Bone marrow (tissue), 2 donors: ENCODE data around the gene COG2.
"Not testable (repeated sequence)": the region's sequence is repeated elsewhere in the genome, so short reads cannot be mapped to it uniquely, and the experiment has no call there.

Source experiments
- DNase-seq, 2 donors: peaks; one replicate each; lab custom pipeline; 2025; lab: John Stamatoyannopoulos, UW

Gene COG2

GRCh38 chr1:230626232-230626631, 16.0 kb upstream of the COG2 start:
- DNase-seq, result no peak

GRCh38 chr1:230627767-230628166, 14.5 kb upstream of the COG2 start:
- DNase-seq, result no peak

- no peak for DNase-seq
Observed at GRCh38 chr1:230629511-230629910, 12.8 kb upstream of the COG2 start.

GRCh38 chr1:230631477-230631876, 10.8 kb upstream of the COG2 start:
- DNase-seq, result no peak

GRCh38 chr1:230632273-230632873, 9.9 kb upstream of the COG2 start:
- no peak for DNase-seq

- no peak for DNase-seq
Observed at GRCh38 chr1:230633469-230633868, 8.8 kb upstream of the COG2 start.

GRCh38 chr1:230634384-230634783, 7.9 kb upstream of the COG2 start:
- no peak for DNase-seq

- DNase-seq, result no peak
Observed at GRCh38 chr1:230636575-230637148, 5.6 kb upstream of the COG2 start.

GRCh38 chr1:230639714-230640209, 2.5 kb upstream of the COG2 start:
- no peak for DNase-seq

GRCh38 chr1:230641346-230641745, 935 bp upstream of the COG2 start:
- no peak for DNase-seq

- DNase-seq, result no peak
Observed at GRCh38 chr1:230641900-230642262, 400 bp upstream of the COG2 start.

GRCh38 chr1:230643908-230644307, 1.6 kb downstream of the COG2 start:
- DNase-seq, result peak in 1 of 2 donors; percentile 16

GRCh38 chr1:230646710-230647302, 4.5 kb downstream of the COG2 start:
- no peak for DNase-seq

- no peak for DNase-seq
Observed at GRCh38 chr1:230647321-230647720, 5.0 kb downstream of the COG2 start.

- no peak for DNase-seq
Observed at GRCh38 chr1:230648114-230648513, 5.8 kb downstream of the COG2 start.

- DNase-seq, result no peak
Observed at GRCh38 chr1:230650300-230650699, 8.0 kb downstream of the COG2 start.

- no peak for DNase-seq
Observed at GRCh38 chr1:230651235-230651634, 9.0 kb downstream of the COG2 start.

- DNase-seq, result not testable (repeated sequence)
Observed at GRCh38 chr1:230656719-230657118, 14.4 kb downstream of the COG2 start.

GRCh38 chr1:230658103-230658502, 15.8 kb downstream of the COG2 start:
- DNase-seq, result not testable (repeated sequence)

- DNase-seq, result no peak
Observed at GRCh38 chr1:230658691-230659090, 16.4 kb downstream of the COG2 start.

GRCh38 chr1:230661976-230662375, 19.7 kb downstream of the COG2 start:
- no peak for DNase-seq

- no peak for DNase-seq
Observed at GRCh38 chr1:230668227-230668626, 25.9 kb downstream of the COG2 start.

GRCh38 chr1:230669543-230669942, 27.3 kb downstream of the COG2 start:
- DNase-seq, result no peak

- no peak for DNase-seq
Observed at GRCh38 chr1:230674581-230674980, 32.3 kb downstream of the COG2 start.
